Measurements from ENCODE around the gene LRP2.

GRCh38 chr2:169362894-169363559 is 693 bp upstream of the LRP2 start:
- TF ChIP-seq CTCF (IDR thresholded peaks at IDR 0.05 in 4 of 5, conservative IDR thresholded peaks at IDR 0.05 in 1 of 5) (no peak), POLR2A (IDR thresholded peaks at IDR 0.05) (no peak)
